ENCODE results near the gene TMEM106A.
"Not testable (repeated sequence)": the region's sequence is repeated elsewhere in the genome, so short reads cannot be mapped to it uniquely, and the experiment has no call there.

TMEM106A gene, protein sequence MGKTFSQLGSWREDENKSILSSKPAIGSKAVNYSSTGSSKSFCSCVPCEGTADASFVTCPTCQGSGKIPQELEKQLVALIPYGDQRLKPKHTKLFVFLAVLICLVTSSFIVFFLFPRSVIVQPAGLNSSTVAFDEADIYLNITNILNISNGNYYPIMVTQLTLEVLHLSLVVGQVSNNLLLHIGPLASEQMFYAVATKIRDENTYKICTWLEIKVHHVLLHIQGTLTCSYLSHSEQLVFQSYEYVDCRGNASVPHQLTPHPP

GRCh38 chr17:43211480-43212402 lies at the start of gene TMEM106A:
Gene TMEM106A, plus strand, starts transcription at chr17:43211875. Its CDS starts 1,167 bp downstream, at chr17:43213042.
- DNase-seq: no peak

- not testable (repeated sequence) for DNase-seq
These were observed 45.7 kb upstream of the TMEM106A start for GRCh38 chr17:43165971-43166370.

DNA sequence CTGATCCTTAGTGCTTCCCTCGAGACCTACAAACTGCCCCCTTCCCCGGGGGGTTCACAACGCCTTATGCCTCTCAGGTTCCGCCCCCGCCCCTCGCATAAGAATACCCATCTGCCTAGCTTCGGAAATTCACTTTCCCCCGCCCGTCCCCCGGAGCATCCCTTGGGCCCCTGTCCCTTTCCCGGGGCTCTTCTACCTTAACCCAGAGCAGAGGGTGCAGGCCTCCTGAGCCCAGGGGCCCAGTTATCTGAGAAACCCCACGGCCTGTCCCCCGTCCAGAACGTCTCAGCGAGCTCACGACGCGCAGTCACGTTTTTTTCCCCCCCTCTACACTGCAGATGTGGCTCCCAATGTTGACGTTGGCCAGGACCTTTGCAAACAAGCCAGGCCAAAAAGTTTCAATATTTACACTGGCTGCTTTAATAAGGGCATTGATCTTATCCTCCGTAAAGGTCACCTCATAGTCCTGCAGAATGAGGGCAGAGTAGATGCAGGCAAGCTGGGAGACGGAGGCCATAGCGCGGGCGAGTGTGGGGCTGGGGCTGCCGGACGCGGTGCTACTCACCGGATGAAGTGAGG lies 42.0 kb upstream of the TMEM106A start:
- DNase-seq: peak; percentile 49

DNA sequence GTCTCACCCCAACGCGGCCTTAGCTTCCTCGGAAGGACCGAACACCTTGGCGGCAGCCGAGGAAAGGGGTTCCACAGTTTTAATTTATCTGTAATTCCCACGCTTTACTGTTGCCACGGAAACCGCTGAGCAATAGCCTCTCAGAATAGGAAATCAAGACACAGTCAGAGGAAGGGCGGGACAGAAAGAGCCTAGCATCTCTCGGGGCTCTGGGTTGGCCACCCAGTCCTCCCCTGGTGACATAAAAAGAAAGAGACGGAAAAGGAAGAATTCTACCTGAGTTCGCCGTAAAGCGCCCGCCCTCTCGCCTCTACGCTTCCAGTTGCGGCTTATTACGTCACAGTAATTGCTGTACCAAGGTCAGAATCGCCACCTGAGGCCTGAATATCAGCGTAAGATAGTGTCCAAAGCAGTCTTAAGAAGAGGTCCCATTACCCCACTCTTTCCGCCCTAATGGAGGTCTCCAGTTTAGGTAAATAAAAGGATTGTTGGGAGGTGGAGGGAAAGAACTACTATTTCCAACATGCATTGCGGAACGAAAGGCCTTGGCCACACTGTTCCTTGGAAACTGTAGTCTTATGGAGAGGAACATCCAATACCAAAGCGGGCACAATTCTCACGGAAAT lies 41.4 kb upstream of the TMEM106A start:
- peak; percentile 96 for DNase-seq

DNA sequence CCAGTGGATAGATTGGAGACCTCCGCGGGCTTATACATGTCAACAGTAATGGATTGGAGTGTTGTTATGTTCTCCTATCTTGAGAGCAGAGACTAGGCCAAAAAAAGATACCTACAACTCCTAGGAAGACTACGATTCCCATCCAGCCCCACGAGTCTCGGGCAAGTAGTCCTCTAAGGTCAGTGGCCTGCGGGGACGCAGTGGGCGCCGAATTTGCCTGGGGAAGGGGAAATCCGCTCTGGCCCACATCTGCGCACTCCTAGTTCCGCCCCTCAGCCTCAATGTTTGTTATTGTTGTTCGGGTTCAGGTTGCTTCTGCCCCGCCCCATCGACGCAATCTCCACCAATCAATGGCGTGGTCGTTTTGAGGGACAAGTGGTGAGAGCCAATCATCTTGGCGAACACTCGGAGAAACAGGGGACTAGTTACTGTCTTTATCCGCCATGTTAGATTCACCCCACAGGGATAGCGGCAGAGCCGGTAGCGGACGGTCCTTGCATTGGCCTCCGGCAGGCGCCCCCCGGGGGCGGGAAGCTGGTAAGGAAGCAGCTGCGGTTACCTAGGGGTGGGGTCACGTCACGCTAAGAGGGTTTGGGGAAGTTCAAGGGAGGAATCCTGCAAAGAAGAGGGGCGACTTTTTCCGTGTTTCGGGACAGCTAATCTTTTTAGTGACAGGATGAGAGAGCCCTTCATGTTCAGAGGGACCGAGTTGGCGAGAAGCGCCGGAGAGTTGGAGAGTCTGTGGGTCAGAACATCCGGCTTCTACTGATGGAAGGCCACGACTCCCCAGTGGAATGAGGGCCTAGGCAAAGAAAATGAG lies 40.7 kb upstream of the TMEM106A start, which contains the start of gene NBR1:
NBR1 (plus strand) TSS at position 449 of the 820 bp plus-strand sequence. CDS start 4,586 bp downstream, outside the sequence.
- DNase-seq: peak; percentile 95

DNA sequence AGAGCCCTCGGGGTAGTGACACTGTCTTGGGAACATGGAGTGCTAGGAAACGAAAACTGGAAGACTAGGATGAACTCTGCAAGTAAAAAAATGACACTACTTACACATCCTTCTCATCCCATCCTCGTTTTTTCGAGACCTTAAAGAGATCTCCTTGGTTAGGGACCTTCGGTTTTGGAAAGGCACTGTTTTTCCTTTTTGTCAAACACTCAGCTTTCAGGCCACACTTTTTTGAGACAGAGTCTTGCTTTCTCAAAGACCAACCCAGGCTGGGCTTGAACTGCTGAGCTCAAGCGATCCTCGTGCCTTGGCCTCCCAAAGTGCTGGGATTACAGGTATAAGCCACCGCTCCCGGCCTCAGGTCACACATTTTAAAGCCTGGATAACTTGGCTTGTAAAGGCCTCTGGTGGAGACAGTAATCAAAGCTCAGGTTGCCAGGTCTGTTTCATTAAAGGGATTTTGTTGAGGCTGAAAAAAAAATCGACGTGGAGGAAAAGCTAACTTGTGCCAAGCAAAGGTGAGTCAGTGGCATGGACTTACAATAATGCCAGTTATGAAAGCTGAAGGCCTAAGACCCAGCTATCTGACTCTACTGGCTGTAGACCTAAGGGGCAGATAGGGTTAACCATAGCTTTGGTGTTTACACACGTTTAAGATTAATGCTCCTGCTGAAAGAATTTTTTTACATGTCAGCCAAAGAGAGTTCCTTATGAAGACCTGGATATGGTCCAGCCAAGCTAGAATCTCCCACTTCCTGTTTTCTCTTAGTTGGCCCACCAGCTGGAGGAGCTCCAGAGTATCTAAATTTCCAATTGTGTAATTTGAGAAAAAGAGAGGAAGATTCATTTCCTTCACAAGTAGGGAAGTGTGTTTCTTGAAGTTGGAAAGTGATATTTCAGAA lies 39.8 kb upstream of the TMEM106A start:
- peak; percentile 2 for DNase-seq

- no peak for DNase-seq
These were observed 36.2 kb upstream of the TMEM106A start for GRCh38 chr17:43175213-43176118.

GRCh38 chr17:43176119-43176570 lies 35.5 kb upstream of the TMEM106A start:
- DNase-seq: no peak

GRCh38 chr17:43183921-43184320 lies 27.8 kb upstream of the TMEM106A start:
- no peak for DNase-seq

- not testable (repeated sequence) for DNase-seq
These were observed 25.0 kb upstream of the TMEM106A start for GRCh38 chr17:43186656-43187055.

- DNase-seq: no peak
These were observed 18.4 kb upstream of the TMEM106A start for GRCh38 chr17:43193251-43193650.

DNA sequence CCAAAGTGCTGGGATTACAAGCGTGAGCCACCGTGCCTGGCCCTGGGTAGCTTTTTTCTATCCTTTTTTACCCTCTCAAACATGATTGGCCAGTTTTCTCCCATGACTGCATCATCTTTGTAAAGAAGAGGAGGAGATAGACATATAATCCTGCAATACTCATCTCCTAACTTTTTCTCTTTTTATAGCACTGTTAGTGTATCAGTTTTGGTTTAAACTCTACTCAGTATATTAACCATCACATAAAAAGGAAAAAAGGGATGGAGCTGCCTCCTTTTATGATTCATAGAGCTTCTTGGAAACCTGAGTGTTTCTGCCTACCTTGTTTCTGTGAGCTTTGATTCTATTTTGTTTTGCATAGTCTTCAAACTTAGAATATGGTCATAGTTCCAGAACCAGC lies 12.0 kb upstream of the TMEM106A start:
- no peak for DNase-seq

- no peak for DNase-seq
These were observed 11.5 kb upstream of the TMEM106A start for GRCh38 chr17:43200127-43200526.

GRCh38 chr17:43203013-43203412 lies 8.7 kb upstream of the TMEM106A start:
- not testable (repeated sequence) for DNase-seq

DNA sequence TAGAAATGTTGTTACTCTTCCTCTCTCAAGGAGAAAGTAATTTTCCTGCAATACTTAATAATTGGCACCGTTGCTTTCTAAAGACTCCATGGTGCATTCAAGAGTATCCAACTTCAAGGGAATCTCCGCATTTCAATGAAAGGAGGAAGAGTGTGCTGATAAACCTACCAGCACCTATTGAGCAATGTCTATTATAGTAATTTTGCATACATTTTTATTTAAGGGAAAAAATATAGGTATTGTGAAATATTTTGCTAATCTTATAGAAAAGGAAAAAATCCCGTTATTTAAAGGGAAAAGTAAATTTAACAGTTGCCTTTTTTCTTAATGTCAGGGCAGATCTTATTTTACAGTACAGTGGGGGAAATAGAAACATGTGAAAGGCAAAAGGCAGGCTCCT lies 1.1 kb upstream of the TMEM106A start:
- no peak for DNase-seq

- DNase-seq: no peak
These were observed 574 bp upstream of the TMEM106A start for GRCh38 chr17:43211123-43211479.

DNA sequence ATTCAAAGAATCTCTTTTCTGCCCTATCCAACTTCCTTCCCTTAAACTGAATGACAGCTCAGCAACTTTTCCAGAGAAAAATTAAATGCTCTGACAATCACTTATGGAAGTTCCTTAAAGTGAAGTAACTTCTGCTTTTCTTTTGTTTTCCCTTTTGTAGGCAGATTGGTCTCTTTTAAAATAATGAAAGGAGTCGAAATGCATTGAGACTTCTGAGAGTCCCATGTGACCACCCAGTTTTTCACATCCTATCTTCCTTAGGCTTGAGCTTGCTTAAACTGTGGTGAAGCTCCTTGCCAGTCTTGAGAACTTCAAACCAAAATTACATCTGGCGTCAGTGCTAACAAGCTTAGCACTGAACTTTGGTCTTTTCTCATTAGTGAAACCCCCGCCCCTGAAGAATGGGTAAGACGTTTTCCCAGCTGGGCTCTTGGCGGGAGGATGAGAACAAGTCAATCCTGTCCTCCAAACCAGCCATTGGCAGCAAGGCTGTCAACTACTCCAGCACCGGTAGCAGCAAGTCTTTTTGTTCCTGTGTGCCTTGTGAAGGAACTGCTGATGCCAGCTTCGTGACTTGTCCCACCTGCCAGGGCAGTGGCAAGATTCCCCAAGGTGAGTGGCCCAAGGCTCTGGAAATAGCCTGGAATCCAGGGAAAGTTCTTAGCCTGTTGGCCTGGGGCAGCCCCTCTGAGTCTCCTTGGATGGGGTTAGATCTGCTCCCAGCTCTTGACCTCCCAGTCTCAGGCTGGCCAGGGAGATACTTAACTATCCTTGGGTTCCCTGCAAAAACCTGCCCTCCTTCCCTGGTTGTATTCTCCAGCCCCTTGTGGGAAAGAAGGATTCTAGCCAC lies 1.2 kb downstream of the TMEM106A start:
- no peak for DNase-seq

GRCh38 chr17:43213545-43213944 lies 1.9 kb downstream of the TMEM106A start:
- DNase-seq: no peak

DNA sequence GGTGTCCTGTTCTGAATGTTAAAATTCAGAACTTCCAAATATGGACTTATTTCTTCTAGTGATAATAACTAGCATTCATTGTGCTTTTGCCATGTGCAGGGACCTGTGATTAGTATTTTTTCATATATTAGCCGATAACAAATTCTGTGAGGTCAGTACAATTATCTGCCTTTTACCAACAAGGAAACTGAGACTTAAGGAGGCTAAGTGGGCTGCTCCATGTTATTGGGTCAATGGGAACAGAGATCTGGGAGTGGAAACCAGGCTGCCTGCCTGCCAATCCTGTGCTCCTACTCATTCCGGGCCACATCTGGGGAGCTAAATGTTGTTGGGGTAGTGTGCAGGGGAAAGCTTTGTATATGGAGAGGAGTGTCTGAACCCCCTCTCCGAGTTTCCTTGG lies 3.7 kb downstream of the TMEM106A start:
- no peak for DNase-seq
